B cell (primary cell): ENCODE measurements around the gene AVEN.

ENCODE experiments used
- EZH2 ChIP-seq: IDR thresholded peaks from 2 replicates; pipeline ENCODE4 v1.6.1; 2012; ENCODE audit warnings: borderline replicate concordance, low read depth, mild to moderate bottlenecking, moderate library complexity, low read length; ENCODE audit not compliant: insufficient read depth, poor library complexity, severe bottlenecking
- TF ChIP-seq, protein P1 (sequence below): fragments of 200-600 bp; IDR thresholded peaks from one replicate; pipeline ENCODE4 v1.8.0; 2022; ENCODE audit warnings: antibody characterized with exemption, mild to moderate bottlenecking

DNA sequence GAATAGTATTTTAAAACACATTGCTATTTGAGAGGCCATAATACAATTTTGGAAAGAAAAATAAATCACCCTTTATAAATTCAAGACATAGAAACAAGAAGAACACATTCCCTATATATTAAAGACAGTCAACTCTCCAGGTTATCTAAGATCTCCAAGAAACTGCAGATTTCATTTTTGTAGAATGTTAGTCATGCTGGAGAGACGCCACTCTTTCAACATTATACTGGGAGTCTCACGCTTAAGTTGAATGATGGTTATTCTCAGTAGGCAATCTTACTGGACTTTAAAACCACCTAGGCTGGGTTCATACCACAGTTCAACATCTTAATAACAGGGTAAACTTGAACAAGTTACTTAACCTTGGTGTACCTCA lies 74.4 kb downstream of the AVEN start:
- TF ChIP-seq, protein P1, sequence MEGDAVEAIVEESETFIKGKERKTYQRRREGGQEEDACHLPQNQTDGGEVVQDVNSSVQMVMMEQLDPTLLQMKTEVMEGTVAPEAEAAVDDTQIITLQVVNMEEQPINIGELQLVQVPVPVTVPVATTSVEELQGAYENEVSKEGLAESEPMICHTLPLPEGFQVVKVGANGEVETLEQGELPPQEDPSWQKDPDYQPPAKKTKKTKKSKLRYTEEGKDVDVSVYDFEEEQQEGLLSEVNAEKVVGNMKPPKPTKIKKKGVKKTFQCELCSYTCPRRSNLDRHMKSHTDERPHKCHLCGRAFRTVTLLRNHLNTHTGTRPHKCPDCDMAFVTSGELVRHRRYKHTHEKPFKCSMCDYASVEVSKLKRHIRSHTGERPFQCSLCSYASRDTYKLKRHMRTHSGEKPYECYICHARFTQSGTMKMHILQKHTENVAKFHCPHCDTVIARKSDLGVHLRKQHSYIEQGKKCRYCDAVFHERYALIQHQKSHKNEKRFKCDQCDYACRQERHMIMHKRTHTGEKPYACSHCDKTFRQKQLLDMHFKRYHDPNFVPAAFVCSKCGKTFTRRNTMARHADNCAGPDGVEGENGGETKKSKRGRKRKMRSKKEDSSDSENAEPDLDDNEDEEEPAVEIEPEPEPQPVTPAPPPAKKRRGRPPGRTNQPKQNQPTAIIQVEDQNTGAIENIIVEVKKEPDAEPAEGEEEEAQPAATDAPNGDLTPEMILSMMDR = no peak
- TF ChIP-seq EZH2 = no peak
